HG03565 (cell line): ENCODE measurements around the gene TMEFF2.

ENCODE experiments used
- ATAC-seq: cut with Tn5 transposase; IDR thresholded peaks from one replicate; pipeline ENCODE4 v1.9.1; 2021; ENCODE audit warnings: mild to moderate bottlenecking, moderate library complexity; ENCODE audit not compliant: unreplicated experiment

TMEFF2 gene

GRCh38 chr2:192023006-192023405 lies 171.7 kb downstream of the TMEFF2 start:
- no peak for ATAC-seq

GRCh38 chr2:192017844-192018243 lies 176.9 kb downstream of the TMEFF2 start:
- ATAC-seq, result no peak

GRCh38 chr2:192016265-192016664 lies 178.5 kb downstream of the TMEFF2 start:
- ATAC-seq, result no peak

GRCh38 chr2:192013211-192013610 lies 181.5 kb downstream of the TMEFF2 start:
- no peak for ATAC-seq

GRCh38 chr2:192011196-192011595 lies 183.5 kb downstream of the TMEFF2 start:
- ATAC-seq, result no peak

GRCh38 chr2:192010073-192010472 lies 184.7 kb downstream of the TMEFF2 start:
- ATAC-seq, result peak; percentile 35

GRCh38 chr2:192007581-192008228 lies 187.0 kb downstream of the TMEFF2 start:
- no peak for ATAC-seq

GRCh38 chr2:192005211-192005610 lies 189.5 kb downstream of the TMEFF2 start:
- ATAC-seq, result no peak

GRCh38 chr2:192004188-192004963 lies 190.4 kb downstream of the TMEFF2 start:
- peak; percentile 82 for ATAC-seq

GRCh38 chr2:192002418-192002817 lies 192.3 kb downstream of the TMEFF2 start:
- no peak for ATAC-seq

GRCh38 chr2:192000196-192000980 lies 194.3 kb downstream of the TMEFF2 start:
- no peak for ATAC-seq

- ATAC-seq, result no peak
These were observed 195.5 kb downstream of the TMEFF2 start for GRCh38 chr2:191999101-191999841.

GRCh38 chr2:191995285-191995684 lies 199.4 kb downstream of the TMEFF2 start:
- ATAC-seq, result no peak

- no peak for ATAC-seq
These were observed 200.0 kb downstream of the TMEFF2 start for GRCh38 chr2:191994749-191995148.

- ATAC-seq, result no peak
These were observed 203.3 kb downstream of the TMEFF2 start for GRCh38 chr2:191991442-191991841.

- no peak for ATAC-seq
These were observed 209.0 kb downstream of the TMEFF2 start for GRCh38 chr2:191985740-191986139.

GRCh38 chr2:191983591-191983990 lies 211.1 kb downstream of the TMEFF2 start:
- ATAC-seq, result no peak

- no peak for ATAC-seq
These were observed 211.5 kb downstream of the TMEFF2 start for GRCh38 chr2:191983186-191983585.

- ATAC-seq, result no peak
These were observed 213.0 kb downstream of the TMEFF2 start for GRCh38 chr2:191981706-191982105.

- no peak for ATAC-seq
These were observed 214.2 kb downstream of the TMEFF2 start for GRCh38 chr2:191980483-191980882.

GRCh38 chr2:191979221-191979730 lies 215.5 kb downstream of the TMEFF2 start:
- no peak for ATAC-seq
